Colonic mucosa (tissue), 4 donors: Measurements from ENCODE around the gene TEX2. TPM values are rescaled to one million over a fixed set of nuclear protein-coding genes. Genes with fewer than 3 reads are reported as not detected.

Experiments used
- DNase-seq: peaks from one replicate; pipeline ENCODE4 v3.0.0-alpha.2; 2020
- H3K27ac ChIP-seq: fragments of 200-600 bp; one replicate; pipeline ENCODE4 v1.8.0; 2021
- H3K27me3 ChIP-seq: fragments of 200-600 bp; one replicate; pipeline ENCODE4 v1.8.0; 2021
- H3K36me3 ChIP-seq: fragments of 200-600 bp; one replicate; pipeline ENCODE4 v1.8.0; 2021
- H3K4me1 ChIP-seq: fragments of 200-600 bp; one replicate; pipeline ENCODE4 v1.8.0; 2021; ENCODE audit warnings: mild to moderate bottlenecking
- H3K4me3 ChIP-seq: fragments of 200-600 bp; one replicate; pipeline ENCODE4 v1.8.0; 2021
- H3K9ac ChIP-seq, 2 donors: one replicate each; pipeline ENCODE4 v1.7.0; 2013; ENCODE audit warnings: control low read depth in 2 of 2, low read depth in 2 of 2, low read length in 2 of 2
- H3K9me3 ChIP-seq: fragments of 200-600 bp; one replicate; pipeline ENCODE4 v1.8.0; 2021
- intact Hi-C: fragments of 100-400 bp; cut with DNase I; formaldehyde crosslinking; loops from one replicate; pipeline ENCODE4 v1.14.1; 2022
- total RNA-seq, 2 donors: library from RNA; stranded (reverse); fragmentation: NEBNext Ultra II Directional in 1 of 2; extraction: Animal tissue kit (Norgen Biotek cat#: 25700) in 1 of 2; gene quantifications; one replicate each; pipeline ENCODE4 v1.2.1, GENCODE V29; 2021
- TF ChIP-seq, protein P1 (sequence below): fragments of 200-600 bp; IDR thresholded peaks from one replicate; pipeline ENCODE4 v1.8.0; 2022; ENCODE audit warnings: antibody characterized with exemption, mild to moderate bottlenecking
- donor health status: healthy.
- donor health status: DM: no; HTN: no; CAD: no.
- donor health status: DM: no; HTN: no; CAD: no.

TEX2 gene
- total RNA-seq, 2 donors from 2014 or later = 29.0 to 29.7 TPM

DNA sequence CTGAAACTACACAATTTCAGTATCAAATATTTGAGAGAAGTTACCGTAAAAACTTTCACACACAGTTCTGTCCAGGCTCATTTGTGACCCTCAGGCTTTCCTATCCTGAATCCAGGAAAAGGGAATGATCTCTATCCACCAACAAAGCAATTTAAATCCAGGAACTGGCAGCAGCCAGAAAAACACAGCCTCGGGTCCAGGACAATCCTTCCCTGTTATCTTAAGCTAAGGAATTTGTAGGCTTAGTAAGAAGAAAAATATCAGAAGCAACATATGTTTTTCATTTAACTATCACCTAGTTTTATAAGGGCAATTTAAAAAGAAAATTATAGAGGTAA lies 47.1 kb downstream of the TEX2 start:
- Histone ChIP-seq H3K9me3 (no peaks in the 10 kb centered on the region), H3K27ac (peak overlapping the region; percentile 62), H3K27me3 (no peaks in the 10 kb centered on the region), H3K36me3 (no peaks in the 10 kb centered on the region), H3K9ac (no peak overlapping the region), H3K4me1 (peaks cover 9% of the 10 kb centered on the region), H3K4me3 (no peak overlapping the region)
- intact Hi-C loops = no loop called here
- TF ChIP-seq, protein P1, sequence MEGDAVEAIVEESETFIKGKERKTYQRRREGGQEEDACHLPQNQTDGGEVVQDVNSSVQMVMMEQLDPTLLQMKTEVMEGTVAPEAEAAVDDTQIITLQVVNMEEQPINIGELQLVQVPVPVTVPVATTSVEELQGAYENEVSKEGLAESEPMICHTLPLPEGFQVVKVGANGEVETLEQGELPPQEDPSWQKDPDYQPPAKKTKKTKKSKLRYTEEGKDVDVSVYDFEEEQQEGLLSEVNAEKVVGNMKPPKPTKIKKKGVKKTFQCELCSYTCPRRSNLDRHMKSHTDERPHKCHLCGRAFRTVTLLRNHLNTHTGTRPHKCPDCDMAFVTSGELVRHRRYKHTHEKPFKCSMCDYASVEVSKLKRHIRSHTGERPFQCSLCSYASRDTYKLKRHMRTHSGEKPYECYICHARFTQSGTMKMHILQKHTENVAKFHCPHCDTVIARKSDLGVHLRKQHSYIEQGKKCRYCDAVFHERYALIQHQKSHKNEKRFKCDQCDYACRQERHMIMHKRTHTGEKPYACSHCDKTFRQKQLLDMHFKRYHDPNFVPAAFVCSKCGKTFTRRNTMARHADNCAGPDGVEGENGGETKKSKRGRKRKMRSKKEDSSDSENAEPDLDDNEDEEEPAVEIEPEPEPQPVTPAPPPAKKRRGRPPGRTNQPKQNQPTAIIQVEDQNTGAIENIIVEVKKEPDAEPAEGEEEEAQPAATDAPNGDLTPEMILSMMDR = no peak
- no peak for DNase-seq

DNA sequence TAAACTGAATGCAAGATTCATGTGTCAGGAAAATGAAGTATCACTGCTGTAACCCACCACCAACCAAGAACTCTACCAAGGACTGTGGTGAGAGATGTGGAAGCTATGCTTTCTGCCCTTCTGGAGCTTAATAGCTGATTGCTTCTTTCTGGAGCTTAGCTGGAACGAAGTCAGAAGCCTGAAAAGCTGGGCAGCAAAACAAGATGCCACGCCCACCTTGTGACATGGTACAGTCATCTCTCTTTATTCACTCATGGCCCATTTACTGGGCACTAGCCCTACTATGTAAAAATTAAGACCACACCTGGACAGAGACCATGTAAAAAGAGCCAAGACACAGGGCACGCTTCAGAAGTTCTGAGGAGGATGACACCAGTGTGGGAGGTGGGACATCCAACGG lies 48.1 kb downstream of the TEX2 start:
- no peak overlapping the region for H3K9ac ChIP-seq
- H3K4me3 ChIP-seq = no peak overlapping the region
- no peak for DNase-seq
- intact Hi-C loops = no loop called here
- H3K4me1 ChIP-seq = peaks cover 9% of the 10 kb centered on the region
- H3K27ac ChIP-seq = no peak overlapping the region
- H3K36me3 ChIP-seq = no peaks in the 10 kb centered on the region
- no peaks in the 10 kb centered on the region for H3K27me3 ChIP-seq
- TF ChIP-seq, protein P1 = no peak
- H3K9me3 ChIP-seq = no peaks in the 10 kb centered on the region

DNA sequence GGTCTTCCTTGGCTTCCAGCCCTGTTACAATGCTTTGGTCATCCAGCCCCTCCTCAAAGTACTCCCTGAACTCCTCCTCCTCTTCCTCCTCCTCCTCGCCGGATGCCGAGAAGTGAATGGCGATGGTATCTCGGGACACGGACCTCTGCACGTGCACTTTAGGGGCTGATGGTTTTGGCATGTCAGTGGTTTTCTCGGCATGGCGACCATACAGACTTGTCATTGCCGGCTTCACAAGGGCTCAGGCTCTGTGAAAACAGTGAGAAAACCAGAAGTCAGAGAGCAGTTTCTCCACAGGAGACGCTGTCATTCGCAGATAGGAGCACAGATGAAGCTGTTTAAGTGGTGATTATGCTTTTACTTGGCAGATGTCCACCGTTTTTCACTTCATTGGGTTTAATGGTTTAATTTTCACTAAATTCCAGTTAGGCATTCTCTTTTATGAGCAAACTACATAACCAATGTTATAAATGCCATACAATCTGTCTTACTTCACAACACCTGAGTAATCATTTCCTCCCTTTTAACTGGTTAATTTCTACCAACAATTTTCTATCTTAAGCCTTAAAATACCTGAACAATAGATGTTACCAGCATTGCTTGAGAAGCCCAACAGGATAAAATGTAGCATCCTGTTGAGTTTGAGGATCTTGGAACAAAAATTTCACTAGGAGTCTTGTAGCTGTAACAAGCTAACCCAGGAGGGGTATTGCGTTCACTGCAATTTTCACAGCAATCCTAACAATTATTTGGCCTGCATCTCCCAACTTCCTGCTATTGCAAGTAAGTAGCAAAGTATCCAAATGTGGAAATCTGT lies 48.9 kb downstream of the TEX2 start:
- TF ChIP-seq, protein P1 = no peak
- H3K27ac ChIP-seq = no peak overlapping the region
- no peaks in the 10 kb centered on the region for H3K36me3 ChIP-seq
- H3K9me3 ChIP-seq = no peaks in the 10 kb centered on the region
- DNase-seq = no peak
- peaks cover 9% of the 10 kb centered on the region for H3K4me1 ChIP-seq
- no peak overlapping the region for H3K9ac ChIP-seq
- H3K27me3 ChIP-seq = no peaks in the 10 kb centered on the region
- intact Hi-C loops = no loop called here
- no peak overlapping the region for H3K4me3 ChIP-seq

DNA sequence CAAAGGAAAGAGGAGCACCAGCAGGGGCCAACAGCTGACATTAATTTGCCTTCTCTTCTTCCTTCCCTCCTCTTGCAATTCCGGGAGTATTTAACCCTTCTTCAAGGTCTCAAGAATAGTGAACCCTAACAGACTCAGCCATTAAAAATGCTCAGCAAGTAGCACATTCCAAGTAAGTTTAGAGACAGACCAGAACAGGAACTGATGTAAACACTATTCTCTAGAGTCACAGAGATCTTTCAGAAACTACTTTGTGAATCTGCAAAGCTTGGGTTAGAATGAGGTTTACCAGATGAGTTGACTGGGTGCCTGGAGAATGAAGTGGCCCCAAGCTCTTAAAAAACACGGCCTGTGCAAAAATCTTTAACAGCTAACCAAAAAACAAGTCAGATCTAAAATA lies 50.9 kb downstream of the TEX2 start:
- Histone ChIP-seq H3K27ac (no peak overlapping the region), H3K9ac (no peak overlapping the region), H3K9me3 (no peaks in the 10 kb centered on the region), H3K4me3 (no peak overlapping the region), H3K4me1 (peaks cover 7% of the 10 kb centered on the region), H3K36me3 (no peaks in the 10 kb centered on the region), H3K27me3 (no peaks in the 10 kb centered on the region)
- intact Hi-C loops = no loop called here
- no peak for DNase-seq
- TF ChIP-seq, protein P1 = no peak

DNA sequence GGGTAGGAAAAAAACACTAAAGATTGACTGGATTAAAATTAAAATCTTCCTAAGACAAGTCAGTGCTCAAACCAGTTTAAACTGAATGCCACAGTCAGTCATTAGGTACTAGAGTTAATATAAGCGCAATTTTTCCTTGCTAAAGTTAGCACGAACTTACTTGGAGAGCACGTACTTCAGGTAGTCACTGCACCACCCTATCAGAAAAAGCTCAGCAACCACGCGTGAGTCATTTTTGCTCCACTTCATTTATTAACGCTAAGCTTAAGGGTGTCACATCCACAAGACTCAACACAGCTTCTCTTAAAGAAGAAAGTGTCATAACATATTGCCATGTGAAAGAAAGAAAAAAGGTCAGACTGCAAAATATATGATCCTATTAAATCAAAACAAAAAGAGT lies 53.1 kb downstream of the TEX2 start:
- Histone ChIP-seq H3K27me3 (no peaks in the 10 kb centered on the region), H3K27ac (no peak overlapping the region), H3K9me3 (no peaks in the 10 kb centered on the region), H3K9ac (no peak overlapping the region), H3K4me3 (no peak overlapping the region), H3K36me3 (no peaks in the 10 kb centered on the region), H3K4me1 (no peaks in the 10 kb centered on the region)
- TF ChIP-seq, protein P1 = no peak
- no peak for DNase-seq
- intact Hi-C loops = no loop called here
